Cardiac septum (tissue), 1 donor: ENCODE data around the gene SLC7A8. TPM values are rescaled to one million over a fixed set of nuclear protein-coding genes. Genes with fewer than 3 reads are reported as not detected.

ENCODE experiments used
- DNase-seq: peaks from one replicate; pipeline ENCODE4 v3.0.0-alpha.2; 2020; ENCODE audit warnings: low spot score
- intact Hi-C: fragments of 100-400 bp; cut with DNase I; formaldehyde crosslinking; loops from one replicate; pipeline ENCODE4 v1.14.0; 2022
- total RNA-seq: library from RNA; stranded (reverse); fragmentation: NEBNext Ultra II Directional; extraction: Animal tissue kit (Norgen Biotek cat#: 25700); gene quantifications from one replicate; pipeline ENCODE4 v1.2.1, GENCODE V29; 2021
- donor health status: DM: no; HTN: no; CAD: no.

Gene SLC7A8
- total RNA-seq, 1 donor from 2014 or later: 4.4 TPM

DNA sequence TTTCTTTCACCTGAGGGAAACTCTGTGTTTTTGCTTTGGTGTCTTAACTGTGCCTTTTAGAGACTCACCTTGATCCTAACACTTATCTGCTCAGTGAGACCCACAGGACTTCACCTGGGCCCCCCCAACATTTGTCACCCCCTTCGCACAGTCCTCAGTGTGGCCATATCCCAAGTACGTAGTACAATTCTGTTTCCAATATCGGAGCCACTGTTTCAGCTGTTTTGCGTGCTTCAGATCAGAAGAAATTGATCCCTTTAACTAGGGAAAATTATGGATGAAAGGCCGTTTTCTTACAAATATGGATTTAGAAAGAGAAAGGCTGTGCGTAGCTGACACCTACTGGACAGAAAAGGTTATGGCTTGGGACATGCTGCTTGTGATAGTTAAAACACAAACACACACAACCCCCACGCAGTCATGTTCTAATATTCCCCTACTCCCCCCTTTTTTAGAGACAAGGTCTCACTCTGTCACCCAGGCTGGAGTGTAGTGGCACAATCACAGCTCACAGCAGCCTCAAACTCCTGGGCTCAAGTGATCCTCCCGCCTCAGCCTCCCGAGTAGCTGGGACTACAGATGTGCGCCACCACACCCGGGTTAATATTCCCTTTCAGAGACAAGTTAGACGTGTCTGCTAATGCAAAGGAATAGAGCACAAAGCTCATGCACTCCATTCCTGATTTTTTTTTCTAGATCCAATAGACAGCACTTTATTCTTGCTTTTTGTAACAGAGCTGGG, 3.6 kb upstream of the SLC7A8 start:
- no peak for DNase-seq
- intact Hi-C loops: loop anchor here (1.0 kb wide), 1 partner anchor 67 kb away; no protein-coding TSS in a partner anchor

DNA sequence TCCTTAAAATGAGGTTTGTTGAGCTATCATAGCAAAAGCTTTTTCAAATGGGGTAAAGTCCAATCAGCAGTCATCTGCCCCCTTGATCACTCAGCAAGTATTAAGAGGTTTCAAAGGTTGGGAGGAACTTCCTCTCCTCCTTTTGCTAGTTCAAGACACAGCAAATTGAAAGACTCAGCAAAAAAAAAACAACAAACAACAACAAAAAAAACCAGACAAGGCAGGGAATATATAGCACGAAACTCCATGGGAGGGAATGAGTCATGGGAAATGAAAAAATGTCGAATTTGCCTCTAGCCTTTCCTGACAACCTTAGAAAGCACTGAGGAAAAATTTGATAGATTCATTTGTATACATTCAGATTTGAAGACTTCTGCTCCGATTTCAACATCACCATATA, 1.6 kb upstream of the SLC7A8 start:
- intact Hi-C loops: no loop called here
- no peak for DNase-seq

- intact Hi-C loops: no loop called here
Observed at GRCh38 chr14:23183158-23183470, 346 bp downstream of the SLC7A8 start.

GRCh38 chr14:23182372-23183157, 895 bp downstream of the SLC7A8 start:
- intact Hi-C loops: no loop called here
- no peak for DNase-seq

More at GRCh38 chr14:23183158-23183470, 346 bp downstream of the SLC7A8 start:
- no peak for DNase-seq

- DNase-seq: no peak
- intact Hi-C loops: no loop called here
Observed at GRCh38 chr14:23181946-23182345, 1.5 kb downstream of the SLC7A8 start.

DNA sequence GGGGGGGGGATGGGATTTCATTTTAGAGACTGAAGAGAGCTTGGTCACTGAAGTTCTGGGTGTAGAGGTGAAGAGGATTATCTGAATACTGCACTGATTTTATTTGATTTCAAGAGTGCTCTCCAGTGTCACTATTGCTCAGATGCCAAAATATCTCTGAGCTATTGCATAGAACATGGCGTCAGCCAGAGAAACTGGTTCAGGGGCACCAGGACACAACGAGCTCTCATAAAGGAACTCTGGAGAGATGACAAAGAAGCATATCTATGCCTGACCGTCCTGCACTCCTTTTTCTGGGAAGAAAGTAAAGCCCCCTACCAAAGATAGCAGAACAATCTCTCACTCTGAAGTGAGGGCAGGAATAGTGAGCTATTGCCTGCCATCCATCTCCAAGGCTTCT, 2.0 kb downstream of the SLC7A8 start:
- intact Hi-C loops: no loop called here
- DNase-seq: no peak

DNA sequence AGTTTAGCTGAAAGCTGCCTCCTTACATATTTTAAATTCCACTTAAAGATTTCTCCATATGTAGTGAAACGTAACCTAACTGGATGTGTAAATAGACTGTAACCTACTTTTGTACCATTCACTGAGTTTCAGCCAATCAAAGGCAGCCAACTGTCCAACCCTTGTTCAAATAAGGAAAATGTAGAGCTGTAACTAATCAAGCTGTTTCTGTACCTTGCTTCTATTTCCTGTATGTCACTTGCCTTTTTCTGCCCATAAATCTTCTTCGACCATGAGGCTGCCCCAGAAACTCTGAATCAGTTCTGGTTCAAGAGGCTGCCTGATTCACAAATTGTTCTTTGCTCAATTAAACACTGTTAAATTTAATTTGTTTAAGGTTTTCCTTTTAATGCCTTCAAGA, 6.3 kb downstream of the SLC7A8 start:
- intact Hi-C loops: no loop called here

GRCh38 chr14:23175823-23176222, 7.6 kb downstream of the SLC7A8 start:
- DNase-seq: no peak
- intact Hi-C loops: no loop called here

More for the DNA sequence above, 6.3 kb downstream of the SLC7A8 start:
- DNase-seq: no peak

- DNase-seq: no peak
- intact Hi-C loops: no loop called here
Observed at GRCh38 chr14:23174296-23175184, 8.9 kb downstream of the SLC7A8 start.

- no peak for DNase-seq
- intact Hi-C loops: no loop called here
Observed at GRCh38 chr14:23173796-23174195, 9.7 kb downstream of the SLC7A8 start.

- DNase-seq: no peak
- intact Hi-C loops: no loop called here
Observed at GRCh38 chr14:23173031-23173430, 10.4 kb downstream of the SLC7A8 start.

GRCh38 chr14:23172574-23172973, 10.9 kb downstream of the SLC7A8 start:
- intact Hi-C loops: no loop called here
- no peak for DNase-seq

DNA sequence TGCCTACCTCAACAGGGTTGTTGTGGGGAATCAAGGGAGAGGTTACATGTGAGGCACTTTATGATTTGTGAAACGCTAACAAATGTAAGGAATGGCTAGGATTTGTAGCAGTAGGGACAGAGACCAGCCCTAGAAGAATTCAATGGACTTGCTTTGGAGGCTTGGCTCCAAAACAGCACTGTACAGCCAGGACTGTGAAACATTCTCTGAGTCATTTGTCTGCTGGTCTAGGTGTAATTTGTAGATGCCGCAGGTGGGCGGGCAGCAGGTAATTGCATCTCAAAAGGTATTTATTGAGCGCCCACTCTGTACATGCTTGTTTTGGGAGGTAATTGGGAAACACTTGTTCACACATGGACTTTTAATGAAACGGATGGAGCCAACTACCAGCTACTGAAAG, 11.4 kb downstream of the SLC7A8 start:
- DNase-seq: no peak
- intact Hi-C loops: no loop called here

- no peak for DNase-seq
- intact Hi-C loops: no loop called here
Observed at GRCh38 chr14:23171222-23171975, 12.1 kb downstream of the SLC7A8 start.

DNA sequence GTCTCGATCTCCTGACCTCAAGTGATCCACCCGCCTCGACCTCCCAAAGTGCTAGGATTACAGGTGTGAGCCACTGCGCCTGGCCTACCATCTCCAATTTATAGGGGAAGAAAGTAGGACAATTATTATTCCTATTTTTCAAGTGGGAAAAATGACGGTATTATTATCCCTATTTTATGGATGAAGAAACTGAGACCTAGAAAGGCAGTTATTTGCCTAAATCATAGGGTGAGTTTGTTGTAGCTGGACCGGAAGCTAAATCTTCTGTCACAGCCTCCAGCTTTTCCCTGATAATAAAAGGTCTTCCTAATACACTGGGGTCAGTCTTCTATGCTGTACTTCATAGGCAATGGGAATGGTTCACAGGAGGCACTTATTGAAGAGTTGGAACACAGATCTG, 13.8 kb downstream of the SLC7A8 start:
- intact Hi-C loops: no loop called here
- no peak for DNase-seq

- intact Hi-C loops: no loop called here
Observed at GRCh38 chr14:23168246-23168645, 15.2 kb downstream of the SLC7A8 start.

GRCh38 chr14:23167116-23167847, 16.2 kb downstream of the SLC7A8 start:
- no peak for DNase-seq
- intact Hi-C loops: no loop called here

More at GRCh38 chr14:23168246-23168645, 15.2 kb downstream of the SLC7A8 start:
- no peak for DNase-seq

GRCh38 chr14:23164949-23165348, 18.5 kb downstream of the SLC7A8 start:
- no peak for DNase-seq
- intact Hi-C loops: no loop called here

- DNase-seq: no peak
- intact Hi-C loops: no loop called here
Observed at GRCh38 chr14:23164250-23164649, 19.2 kb downstream of the SLC7A8 start.
